Mesothelial cell of epicardium (in vitro differentiated cells): ENCODE data around the gene SHB. TPM values are rescaled to one million over a fixed set of nuclear protein-coding genes. Genes with fewer than 3 reads are reported as not detected.

Experiments
- DNase-seq, 2 experiments: peaks; one replicate each; pipeline ENCODE4 v3.0.0; 2021; ENCODE audit warnings: low spot score in 2 of 2; ENCODE audit not compliant: unreplicated experiment in 2 of 2
- H3K27ac Mint-ChIP-seq: 2 replicates; pipeline ENCODE4 v1.8.0; 2021; ENCODE audit warnings: mixed read lengths
- H3K27me3 Mint-ChIP-seq: 2 replicates; pipeline ENCODE4 v1.8.0; 2021; ENCODE audit warnings: low read depth, mixed read lengths
- H3K36me3 Mint-ChIP-seq: 2 replicates; pipeline ENCODE4 v1.8.0; 2021; ENCODE audit warnings: mixed read lengths
- H3K4me1 Mint-ChIP-seq: 2 replicates; pipeline ENCODE4 v1.8.0; 2021; ENCODE audit warnings: mixed read lengths
- H3K4me3 Mint-ChIP-seq: 2 replicates; pipeline ENCODE4 v1.8.0; 2021; ENCODE audit warnings: mild to moderate bottlenecking, moderate library complexity, mixed read lengths
- H3K9me3 Mint-ChIP-seq: 2 replicates; pipeline ENCODE4 v1.8.0; 2021; ENCODE audit warnings: mixed read lengths
- total RNA-seq: library from RNA; stranded (reverse); gene quantifications from 3 replicates; pipeline ENCODE4 v1.2.1, GENCODE V29; 2021
- TF ChIP-seq, protein P1 (sequence below): fragments of 200-600 bp; sonication (generic); IDR thresholded peaks from one replicate; pipeline ENCODE4 v1.5.0; 2021; ENCODE audit warnings: antibody characterized with exemption; ENCODE audit not compliant: unreplicated experiment

The SHB gene
- total RNA-seq, 1 donor from 2014 or later: 35.5 TPM

DNA sequence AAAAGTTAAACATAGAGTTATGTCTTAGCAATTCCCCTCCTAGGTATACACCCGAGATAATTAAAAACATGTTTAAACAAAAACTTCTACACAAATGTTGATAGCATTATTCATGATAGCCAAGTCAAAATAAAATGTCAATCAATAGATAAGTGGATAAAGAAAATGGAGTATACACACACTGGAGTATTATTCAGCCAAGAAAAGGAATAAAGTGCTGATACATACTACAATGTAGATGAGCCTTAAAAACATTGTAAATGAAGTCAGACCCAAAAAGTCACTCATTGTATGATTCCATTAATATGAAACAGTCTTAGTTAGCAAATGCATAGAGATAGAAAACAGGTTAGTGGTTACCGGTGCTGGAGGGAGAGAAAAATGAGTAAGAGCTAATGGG lies 34.3 kb upstream of the SHB start:
- peaks cover 3% of the 10 kb centered on the region for H3K4me1 Mint-ChIP-seq
- peaks cover 6% of the 10 kb centered on the region for H3K27me3 Mint-ChIP-seq
- no peak overlapping the region for H3K27ac Mint-ChIP-seq
- TF ChIP-seq, protein P1, sequence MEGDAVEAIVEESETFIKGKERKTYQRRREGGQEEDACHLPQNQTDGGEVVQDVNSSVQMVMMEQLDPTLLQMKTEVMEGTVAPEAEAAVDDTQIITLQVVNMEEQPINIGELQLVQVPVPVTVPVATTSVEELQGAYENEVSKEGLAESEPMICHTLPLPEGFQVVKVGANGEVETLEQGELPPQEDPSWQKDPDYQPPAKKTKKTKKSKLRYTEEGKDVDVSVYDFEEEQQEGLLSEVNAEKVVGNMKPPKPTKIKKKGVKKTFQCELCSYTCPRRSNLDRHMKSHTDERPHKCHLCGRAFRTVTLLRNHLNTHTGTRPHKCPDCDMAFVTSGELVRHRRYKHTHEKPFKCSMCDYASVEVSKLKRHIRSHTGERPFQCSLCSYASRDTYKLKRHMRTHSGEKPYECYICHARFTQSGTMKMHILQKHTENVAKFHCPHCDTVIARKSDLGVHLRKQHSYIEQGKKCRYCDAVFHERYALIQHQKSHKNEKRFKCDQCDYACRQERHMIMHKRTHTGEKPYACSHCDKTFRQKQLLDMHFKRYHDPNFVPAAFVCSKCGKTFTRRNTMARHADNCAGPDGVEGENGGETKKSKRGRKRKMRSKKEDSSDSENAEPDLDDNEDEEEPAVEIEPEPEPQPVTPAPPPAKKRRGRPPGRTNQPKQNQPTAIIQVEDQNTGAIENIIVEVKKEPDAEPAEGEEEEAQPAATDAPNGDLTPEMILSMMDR: no peak
- H3K36me3 Mint-ChIP-seq: no peaks in the 10 kb centered on the region
- DNase-seq: no peak
- H3K4me3 Mint-ChIP-seq: no peak overlapping the region
- peaks cover 5% of the 10 kb centered on the region for H3K9me3 Mint-ChIP-seq

DNA sequence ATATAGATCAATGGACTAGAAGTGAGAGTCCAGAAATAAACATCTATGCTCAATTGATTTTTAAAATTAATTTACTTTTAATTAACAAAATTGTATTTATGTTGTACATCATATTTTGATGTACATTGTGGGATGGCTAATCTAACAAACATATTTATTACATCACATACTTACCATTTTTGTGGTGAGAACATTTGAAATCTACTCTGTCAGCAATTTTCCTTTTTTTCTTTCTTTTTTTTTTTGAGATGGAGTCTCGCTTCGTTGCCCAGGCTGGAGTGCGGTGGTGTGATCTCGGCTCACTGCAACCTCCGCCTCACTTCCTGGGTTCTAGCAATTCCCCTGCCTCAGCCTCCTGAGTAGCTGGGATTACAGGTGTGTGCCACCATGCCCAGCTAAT lies 32.4 kb upstream of the SHB start:
- Mint-ChIP-seq H3K4me3 (no peak overlapping the region), H3K9me3 (peaks cover 5% of the 10 kb centered on the region), H3K27me3 (peaks cover 6% of the 10 kb centered on the region), H3K4me1 (peaks cover 3% of the 10 kb centered on the region), H3K36me3 (no peaks in the 10 kb centered on the region), H3K27ac (no peak overlapping the region)
- DNase-seq: no peak
- TF ChIP-seq, protein P1: no peak

DNA sequence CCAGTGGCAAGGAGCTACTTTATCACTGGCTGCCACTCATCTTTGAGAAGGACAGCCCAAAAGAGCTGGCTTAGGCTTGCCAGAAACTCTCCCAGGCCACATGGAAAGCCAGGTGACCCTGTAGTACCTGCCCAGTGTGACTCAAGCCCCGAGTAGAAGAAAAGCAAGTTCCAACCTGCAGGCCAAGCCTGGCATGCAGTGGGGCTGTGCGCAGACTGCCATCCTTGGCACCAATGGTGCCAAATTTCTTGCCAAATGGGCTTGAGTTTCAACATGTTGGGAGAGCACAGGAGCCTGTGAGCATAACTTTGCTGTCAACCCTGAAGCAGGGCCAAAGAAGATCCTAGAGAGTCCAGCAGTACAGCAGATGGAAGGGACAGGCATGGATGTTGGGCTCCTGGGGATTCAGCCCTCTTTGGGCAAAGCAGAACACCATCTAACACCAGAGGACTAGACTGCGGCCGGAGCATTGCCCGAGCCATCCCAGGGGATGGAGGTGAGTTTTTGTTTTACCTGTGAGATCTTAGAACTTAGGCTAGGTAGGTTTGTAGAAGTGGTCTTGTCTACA lies 27.3 kb upstream of the SHB start:
- H3K4me1 Mint-ChIP-seq: peaks cover 3% of the 10 kb centered on the region
- H3K9me3 Mint-ChIP-seq: no peaks in the 10 kb centered on the region
- H3K27me3 Mint-ChIP-seq: peaks cover 6% of the 10 kb centered on the region

DNA sequence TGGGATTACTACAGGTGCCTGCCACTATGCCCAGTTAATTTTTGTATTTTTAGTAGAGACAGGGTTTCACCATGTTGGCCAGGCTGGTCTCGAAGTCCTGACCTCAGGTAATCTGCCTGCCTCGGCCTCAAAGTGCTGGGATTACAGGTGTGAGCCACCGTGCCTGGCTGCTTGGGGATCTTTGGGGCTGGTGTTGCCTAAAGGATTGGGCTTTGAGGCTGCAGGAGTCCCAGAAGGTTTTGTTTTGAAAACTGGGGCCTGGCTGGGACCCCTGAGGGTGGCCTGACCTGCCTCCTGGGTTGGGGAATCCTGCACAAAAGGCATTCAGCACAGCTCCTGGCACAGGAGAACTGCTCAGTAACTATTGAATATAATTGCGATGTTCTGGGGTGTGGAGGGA lies 25.1 kb upstream of the SHB start:
- no peak overlapping the region for H3K4me3 Mint-ChIP-seq
- no peak for DNase-seq

More for the DNA sequence above, 27.3 kb upstream of the SHB start:
- Mint-ChIP-seq H3K36me3 (no peaks in the 10 kb centered on the region), H3K27ac (no peak overlapping the region), H3K4me3 (no peak overlapping the region)
- DNase-seq: no peak
- TF ChIP-seq, protein P1: no peak

DNA sequence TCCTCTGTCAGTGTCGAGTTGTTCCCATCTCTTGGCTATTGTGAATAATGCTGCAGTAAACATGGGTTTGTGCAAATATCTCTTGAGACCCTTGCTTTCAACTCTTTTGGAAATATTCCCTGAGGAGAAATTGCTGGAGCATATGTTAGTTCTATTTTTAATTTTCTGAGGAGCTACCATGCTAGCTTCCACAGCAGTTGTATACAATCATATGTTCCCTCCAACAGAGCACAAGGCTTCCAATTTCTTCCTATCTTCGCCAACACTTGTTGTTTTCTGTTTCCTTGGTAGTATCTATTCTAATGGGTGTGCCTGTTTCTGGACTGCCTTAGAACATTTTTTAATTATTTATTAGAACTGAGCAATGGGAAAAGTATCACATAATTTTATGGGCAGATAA lies 23.6 kb upstream of the SHB start:
- Mint-ChIP-seq H3K4me3 (no peak overlapping the region), H3K27me3 (no peaks in the 10 kb centered on the region), H3K4me1 (peaks cover 2% of the 10 kb centered on the region), H3K9me3 (no peaks in the 10 kb centered on the region), H3K36me3 (no peaks in the 10 kb centered on the region), H3K27ac (no peak overlapping the region)
- TF ChIP-seq, protein P1: no peak
- DNase-seq: no peak

More for the DNA sequence above, 25.1 kb upstream of the SHB start:
- Mint-ChIP-seq H3K27ac (no peak overlapping the region), H3K27me3 (peaks cover under 1% of the 10 kb centered on the region), H3K9me3 (no peaks in the 10 kb centered on the region), H3K36me3 (no peaks in the 10 kb centered on the region), H3K4me1 (no peaks in the 10 kb centered on the region)
- TF ChIP-seq, protein P1: no peak

DNA sequence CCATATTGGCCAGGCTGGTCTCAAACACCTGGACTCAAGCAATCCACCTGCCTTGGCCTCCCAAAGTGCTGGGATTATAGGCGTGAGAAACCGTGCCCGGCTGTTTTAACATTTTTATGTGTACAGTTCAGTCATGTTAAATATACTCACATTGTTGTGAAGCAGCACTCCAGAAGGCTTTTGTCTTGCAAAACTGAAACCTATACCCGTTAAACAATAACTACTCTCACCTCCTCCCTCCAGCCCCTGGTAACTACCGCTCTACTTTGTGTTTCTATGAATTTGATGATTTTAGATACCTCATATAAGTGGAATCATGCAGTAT lies 23.1 kb upstream of the SHB start:
- Mint-ChIP-seq H3K4me3 (no peak overlapping the region), H3K36me3 (no peaks in the 10 kb centered on the region), H3K9me3 (no peaks in the 10 kb centered on the region), H3K4me1 (peaks cover 2% of the 10 kb centered on the region), H3K27me3 (no peaks in the 10 kb centered on the region), H3K27ac (no peak overlapping the region)
- TF ChIP-seq, protein P1: no peak
- no peak for DNase-seq
